Kidney capillary endothelial cell (primary cell): ENCODE measurements around the gene EDNRB.
A peak's percentile ranks its signal among the peaks of the same experiment; 100 is the strongest.
"Not testable (repeated sequence)": the region's sequence is repeated elsewhere in the genome, so short reads cannot be mapped to it uniquely, and the experiment has no call there.

Source experiments
- DNase-seq: peaks from one replicate; pipeline ENCODE4 v3.0.0-alpha.2; 2018; ENCODE audit warnings: low spot score

EDNRB gene

DNA sequence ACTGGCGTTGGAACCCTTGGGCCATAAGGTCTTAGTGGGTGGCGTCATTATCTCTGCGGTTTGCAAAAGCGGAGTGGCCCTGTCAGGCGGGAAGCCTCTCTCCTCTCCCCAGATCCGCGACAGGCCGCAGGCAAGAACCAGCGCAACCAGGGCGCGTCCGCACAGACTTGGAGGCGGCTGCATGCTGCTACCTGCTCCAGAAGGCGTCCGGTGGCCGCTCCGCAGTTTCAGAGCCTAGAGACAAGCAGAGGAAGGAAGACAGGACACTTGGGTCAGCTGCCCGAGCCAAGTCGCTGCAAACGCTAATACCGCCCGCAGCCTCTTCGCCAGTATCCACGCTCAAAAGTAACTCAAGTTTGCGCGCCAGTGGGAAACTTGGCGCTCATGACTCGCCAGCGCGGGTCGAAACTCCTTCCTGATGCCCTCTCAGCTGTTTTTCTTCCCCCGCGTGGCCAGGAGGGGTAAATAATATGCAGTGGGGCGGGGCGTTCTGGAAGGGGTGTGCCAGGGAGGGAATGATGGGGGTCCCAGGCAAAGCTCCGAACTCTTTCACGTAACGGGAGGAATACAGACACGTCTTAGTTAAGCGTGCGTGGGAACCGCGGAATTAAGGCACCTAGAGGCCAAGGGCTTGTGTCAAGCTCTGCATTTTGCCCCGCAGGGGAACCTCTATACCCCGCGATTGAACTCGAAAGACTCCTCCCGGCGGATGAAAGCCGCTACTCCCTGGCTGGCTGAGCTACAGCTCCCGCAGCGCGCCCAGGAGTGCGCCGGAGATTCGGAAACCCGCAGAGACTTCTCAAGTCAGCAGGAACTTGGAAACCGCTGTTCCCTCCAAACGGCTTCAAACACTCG is at the start of gene EDNRB:
Gene EDNRB (minus strand): TSS at position 441 of the 855 bp plus-strand sequence. CDS start 258 bp downstream, at position 183.
- peak; percentile 20 for DNase-seq

DNA sequence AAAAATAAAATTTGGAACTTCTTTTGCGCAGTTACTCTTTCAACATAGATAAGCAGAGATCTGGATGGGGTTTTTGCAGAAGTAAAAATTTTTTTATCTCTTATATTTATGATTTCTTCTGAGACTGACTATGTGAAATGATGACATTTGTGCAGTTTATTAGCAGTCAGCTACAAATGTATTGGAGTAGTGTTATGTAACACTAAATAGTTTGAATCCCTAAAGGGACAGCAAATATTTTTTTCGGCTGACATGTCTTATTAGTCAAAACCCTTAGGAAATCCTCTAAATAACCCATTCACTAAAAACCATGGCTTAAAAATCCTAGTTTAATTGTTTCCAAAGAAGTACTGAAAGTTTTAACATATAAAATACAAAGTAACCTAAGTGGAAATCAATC is 48.0 kb upstream of the EDNRB start:
- DNase-seq, result no peak

GRCh38 chr13:77952737-77953136 is 34.1 kb upstream of the EDNRB start:
- no peak for DNase-seq

GRCh38 chr13:77952276-77952675 is 33.6 kb upstream of the EDNRB start:
- DNase-seq, result no peak

DNA sequence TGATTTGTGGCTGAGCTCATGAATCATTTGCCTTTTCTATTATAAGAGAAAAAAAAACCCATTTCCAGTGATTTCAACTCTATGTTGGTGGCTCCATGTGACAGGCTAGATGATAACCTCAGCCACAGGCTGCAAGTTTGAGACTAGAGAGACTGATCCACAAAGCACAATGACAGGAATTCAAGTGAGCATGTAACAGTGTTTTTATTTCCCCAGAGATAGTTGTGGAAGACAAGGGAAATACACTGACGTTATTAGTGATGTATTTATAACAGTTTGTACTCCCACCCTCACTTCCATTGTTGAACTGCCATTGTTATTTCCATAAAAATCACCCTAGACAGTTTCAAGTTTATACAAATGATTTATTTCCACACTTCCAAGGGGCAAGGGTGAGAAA is 27.9 kb upstream of the EDNRB start:
- DNase-seq, result no peak

DNA sequence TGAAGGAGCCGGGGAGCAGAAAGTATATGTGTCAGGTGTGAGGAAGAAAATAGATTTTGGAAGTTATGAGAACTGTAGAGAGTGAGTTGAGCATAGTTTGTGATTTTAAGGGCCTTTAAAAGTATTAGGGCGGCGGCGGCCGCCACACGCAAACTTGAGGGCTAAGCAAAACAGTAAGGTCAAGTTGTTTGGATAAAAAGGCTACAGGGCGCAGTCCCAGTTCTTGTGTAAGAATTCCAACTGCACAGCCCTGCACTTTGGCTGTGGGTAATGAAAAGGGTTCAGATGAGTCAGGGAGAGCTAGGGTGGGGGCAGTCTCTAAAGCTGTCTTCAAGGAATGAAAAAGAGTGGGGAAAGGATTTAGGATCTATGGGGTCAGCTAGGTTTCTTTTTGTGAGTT is 16.4 kb upstream of the EDNRB start:
- not testable (repeated sequence) for DNase-seq

- no peak for DNase-seq
Observed at GRCh38 chr13:77930430-77930829, 11.8 kb upstream of the EDNRB start.

GRCh38 chr13:77928909-77929308 is 10.3 kb upstream of the EDNRB start:
- peak; percentile 67 for DNase-seq

DNA sequence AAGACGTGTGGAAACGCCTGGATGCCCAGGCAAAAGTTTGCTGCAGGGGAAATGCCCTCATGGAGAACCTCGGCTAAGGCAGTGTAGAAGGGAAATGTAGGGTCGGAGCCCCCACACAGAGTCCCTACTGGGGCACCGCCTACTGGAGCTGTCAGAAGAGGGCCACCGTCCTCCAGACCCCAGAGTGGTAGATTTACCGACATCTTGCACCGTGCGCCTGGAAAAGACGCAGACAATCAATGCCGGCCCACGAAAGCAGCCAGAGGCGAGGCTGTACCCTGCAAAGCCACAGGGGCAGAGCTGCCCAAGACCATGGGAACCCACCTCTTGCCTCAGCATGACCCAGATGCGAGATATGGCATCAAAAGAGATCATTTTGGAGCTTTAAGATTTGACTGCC is 7.0 kb upstream of the EDNRB start:
- no peak for DNase-seq

DNA sequence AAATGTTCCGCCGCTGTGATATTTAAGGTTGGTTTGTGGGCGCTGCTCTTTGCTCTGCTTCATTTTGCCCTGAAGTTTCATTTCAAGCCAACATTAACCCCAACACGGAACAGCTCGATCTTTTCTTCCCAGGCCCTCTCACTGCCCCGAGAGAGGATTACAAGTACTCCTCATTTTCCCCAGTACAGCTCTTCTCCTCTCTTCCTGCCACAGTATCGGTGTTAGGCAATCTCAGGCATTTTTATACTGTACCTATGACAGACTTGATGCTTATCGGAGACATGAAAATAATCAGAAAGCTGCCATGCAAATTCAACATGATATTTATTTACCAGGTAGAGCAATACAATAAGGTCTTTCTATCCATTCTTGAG is 1.3 kb upstream of the EDNRB start:
- no peak for DNase-seq

DNA sequence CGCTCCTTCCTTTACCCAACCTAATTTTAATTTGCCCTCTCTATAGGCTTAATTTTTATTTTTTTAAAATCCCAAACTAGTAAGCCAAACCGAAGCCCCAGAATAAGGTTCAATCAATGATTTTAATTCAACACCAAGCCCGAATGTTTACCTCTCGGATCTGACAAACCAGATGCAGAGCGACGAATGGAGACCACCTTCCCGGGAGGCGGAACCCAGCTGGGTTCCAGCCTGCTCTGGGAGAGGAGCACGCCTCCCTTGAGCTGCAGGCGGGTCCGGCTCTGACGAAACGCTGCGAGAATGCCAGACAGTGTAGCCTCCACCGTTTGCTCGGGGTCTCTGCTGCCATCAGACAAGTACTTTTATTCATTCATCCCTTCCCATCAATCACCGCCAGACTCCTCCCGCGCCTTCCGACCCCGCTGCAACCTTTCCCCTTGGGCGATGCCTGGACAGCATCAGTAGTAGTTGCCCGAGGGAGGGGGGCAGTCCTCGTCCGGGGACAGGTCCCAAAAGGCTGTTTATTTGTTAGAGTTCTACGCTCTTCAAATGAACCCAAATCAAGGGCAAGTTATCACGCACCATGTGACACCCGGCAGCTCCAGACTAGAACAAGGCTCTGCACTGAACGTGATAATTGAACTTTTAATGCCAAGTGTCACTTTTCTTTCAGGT is 752 bp upstream of the EDNRB start:
- DNase-seq, result peak; percentile 14

- no peak for DNase-seq
Observed at GRCh38 chr13:77916488-77916887, 2.1 kb downstream of the EDNRB start.

DNA sequence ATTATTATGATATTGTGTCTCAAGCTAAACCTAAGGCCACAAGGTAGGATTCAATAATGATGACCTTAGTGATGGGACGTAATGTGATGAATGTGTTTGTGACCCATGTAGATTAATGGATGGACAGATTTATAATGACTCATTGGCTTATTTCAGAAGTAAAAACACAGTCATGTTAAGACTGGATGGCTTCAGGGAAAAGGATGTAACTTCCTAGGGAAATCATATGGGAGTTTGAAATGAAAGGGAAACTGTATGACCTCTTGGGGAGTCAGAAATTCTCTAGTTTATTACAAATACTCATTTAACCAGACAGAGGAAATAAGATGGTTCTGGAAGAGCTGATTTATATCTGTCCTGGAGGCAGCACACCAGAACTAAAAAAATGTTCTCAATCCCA is 2.9 kb downstream of the EDNRB start:
- no peak for DNase-seq

GRCh38 chr13:77913003-77913402 is 5.6 kb downstream of the EDNRB start:
- DNase-seq, result no peak

GRCh38 chr13:77911751-77912150 is 6.9 kb downstream of the EDNRB start:
- no peak for DNase-seq

DNA sequence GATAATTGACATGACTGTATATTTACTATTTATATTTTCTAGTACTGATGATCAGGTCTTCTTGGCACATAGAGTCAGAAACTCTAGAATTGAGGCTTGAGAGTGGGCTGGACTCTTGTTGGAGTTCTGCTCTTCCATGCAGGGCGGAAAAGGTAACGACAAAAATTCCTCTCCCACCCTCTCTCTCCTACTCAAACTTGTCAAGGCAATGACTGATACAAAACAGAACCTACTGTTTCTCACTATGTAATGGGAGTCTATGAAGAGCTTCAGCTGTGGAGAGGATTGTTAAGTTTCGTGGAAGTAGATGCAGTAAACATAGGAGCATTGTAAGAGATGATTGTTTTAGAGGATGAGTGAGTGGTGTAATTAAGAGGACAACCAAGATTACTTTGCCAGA is 8.8 kb downstream of the EDNRB start:
- no peak for DNase-seq

DNA sequence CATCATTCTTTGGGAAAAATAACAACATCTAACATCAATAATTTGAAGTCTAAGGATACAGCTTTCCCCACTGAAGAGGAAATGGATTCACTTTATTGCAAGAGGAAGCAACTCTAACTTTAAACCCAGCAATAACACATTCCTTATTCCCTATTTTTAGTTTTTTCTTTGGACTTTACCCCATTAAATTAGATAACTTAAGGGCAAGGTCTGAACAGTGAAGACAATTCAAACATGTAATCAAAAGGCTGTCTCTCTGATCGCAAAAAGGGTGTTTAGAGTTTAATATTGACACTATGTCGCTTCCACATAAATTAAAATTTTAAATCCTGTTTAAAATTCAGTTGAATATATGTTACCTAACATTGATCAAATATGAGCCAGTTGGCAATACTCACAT is 10.1 kb downstream of the EDNRB start:
- no peak for DNase-seq

DNA sequence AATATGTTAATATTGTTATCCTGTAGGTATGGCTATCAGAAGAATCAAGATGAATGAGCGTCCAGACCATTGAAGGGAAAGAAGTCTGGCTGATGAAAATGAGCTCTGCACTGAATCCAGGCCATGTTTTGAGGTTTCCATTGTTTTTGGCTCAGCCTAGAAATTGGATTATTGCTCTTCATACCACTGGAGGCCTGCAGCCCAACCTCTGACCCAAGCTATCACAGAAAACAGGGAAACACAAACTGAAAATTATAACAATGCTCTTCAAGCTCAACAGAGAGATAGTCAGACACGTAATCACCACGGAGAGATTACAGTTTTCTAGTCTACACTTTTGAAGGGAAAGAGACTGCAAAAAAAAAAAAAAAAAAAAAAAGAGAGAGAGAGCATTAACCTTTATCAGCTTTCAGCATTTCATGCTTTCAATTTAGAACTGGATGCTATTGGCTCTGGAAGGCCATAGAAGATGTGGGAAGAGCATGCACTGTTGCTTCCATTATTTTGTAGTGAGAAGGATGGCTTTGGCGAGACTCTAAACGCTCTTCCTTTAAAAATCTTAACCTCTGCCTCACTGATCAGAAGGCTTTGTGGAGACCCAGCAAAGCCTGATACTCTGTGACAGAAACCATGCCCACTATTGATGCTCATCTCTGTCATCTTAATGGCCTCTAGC is 10.8 kb downstream of the EDNRB start:
- DNase-seq, result no peak

DNA sequence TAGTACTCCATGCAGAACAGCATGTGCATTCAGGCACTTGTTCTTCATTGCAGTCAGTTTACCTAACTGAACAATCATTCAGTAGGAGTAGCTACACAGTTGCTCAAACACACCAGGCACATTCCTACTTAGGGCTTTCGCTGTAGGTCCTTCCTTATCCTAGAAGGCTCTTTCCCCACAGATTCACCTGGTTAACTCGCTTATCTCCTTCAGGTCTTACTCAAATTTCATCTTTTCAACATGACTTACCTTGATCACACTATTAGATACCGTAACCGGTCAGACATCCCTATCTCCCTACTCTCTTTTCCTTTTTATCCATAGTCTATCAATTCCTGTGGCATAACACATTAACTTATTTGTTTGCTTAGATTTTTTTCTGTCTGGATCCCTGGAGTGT is 14.6 kb downstream of the EDNRB start:
- DNase-seq, result no peak

- DNase-seq, result no peak
Observed at GRCh38 chr13:77903435-77903834, 15.2 kb downstream of the EDNRB start.

DNA sequence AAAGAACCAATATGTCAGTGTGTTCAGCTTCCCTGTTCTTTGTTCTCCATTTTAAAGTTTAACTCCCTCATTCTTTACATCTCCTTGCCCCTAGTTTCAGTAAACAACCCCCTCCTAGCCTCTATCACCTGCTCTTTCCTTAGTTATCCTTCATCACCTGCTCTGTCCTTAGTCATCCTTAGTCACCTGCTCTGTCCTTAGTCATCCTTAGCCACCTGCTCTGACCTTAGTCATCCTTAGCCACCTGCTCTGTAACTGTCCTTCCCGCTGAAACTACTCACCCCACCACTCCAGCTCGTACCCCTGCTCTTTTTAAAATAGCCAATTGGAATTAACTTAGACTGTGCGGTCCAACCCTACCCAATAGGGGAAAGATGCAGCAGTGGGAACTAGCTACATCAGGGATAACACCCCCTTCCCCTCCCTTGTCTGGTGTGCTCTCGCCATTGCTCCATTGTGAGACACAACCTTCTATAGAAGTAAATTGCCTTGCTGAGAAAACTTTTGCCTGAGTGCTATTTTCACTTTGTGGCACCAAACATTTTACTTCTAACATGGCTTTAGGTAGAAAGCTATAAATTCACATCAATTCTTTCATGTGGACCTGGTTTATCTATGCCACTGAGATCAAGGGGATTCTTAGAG is 16.2 kb downstream of the EDNRB start:
- no peak for DNase-seq

DNA sequence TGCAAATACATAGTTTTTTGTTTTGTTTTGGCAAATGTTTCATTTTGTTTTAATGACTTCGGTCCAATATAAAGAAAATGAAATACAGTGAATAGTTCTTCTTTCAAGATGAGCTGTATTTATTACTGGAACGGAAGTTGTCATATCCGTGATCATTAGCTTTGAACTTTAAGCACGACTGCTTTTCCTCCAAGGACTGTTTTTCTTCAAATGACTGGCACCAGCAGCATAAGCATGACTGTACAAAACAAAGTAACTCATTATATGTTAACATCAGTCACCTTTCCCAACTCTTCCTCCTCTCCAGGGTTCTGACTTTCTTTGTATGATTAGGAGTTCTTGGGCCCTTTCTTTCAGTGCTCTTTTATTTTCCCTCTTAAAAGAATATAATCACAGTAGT is 20.5 kb downstream of the EDNRB start:
- peak; percentile 87 for DNase-seq

GRCh38 chr13:77896977-77897376 is 21.7 kb downstream of the EDNRB start:
- DNase-seq, result peak; percentile 47
